ENCODE data around the gene C8A. TPM values are rescaled to one million over a fixed set of nuclear protein-coding genes. Genes with fewer than 3 reads are reported as not detected.
A peak's percentile ranks its signal among the peaks of the same experiment; 100 is the strongest.

The C8A gene
- total and polyA plus RNA-seq, 10 of the 15 experiments (the other 5 are each of a cell fraction or from before 2014, with no cell fraction given) = not detected

DNA sequence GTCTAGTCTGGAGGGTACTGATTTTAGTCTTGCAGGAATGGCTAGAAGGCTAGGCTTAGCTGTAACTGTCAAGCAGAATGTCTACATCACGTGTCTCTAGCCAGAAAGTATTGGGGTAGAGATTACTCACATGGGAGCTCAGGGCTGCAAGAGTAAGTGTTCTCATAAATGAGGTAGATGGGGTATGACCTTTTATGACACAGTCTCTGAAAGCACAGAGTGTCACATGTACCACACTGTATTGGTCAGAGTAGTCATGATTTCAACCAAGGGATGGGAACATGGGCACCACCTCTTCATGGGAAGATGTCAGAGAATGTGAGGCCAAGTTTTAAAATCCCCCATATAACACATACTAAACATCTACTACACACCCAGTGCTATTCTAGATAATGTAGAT lies 38.3 kb upstream of the C8A start:
- Histone ChIP-seq H2AFZ (ENCODE audit: control insufficient read depth, low read depth, low read length) (no peak overlapping the region), H3K4me3 (no peak overlapping the region), H3K79me2 (ENCODE audit: control insufficient read depth, insufficient read depth, low read length) (no peaks in the 10 kb centered on the region), H3K36me3 (ENCODE audit: control insufficient read depth in 2 of 2, insufficient read depth in 2 of 2, low read length in 1 of 2) (no peaks in the 10 kb centered on the region), H3K9me3 (replicated peaks; ENCODE audit: control insufficient read depth, insufficient read depth, low read length) (no peaks in the 10 kb centered on the region), H3K27ac (ENCODE audit: control insufficient read depth, insufficient read depth) (no peak overlapping the region), H3K4me1 (ENCODE audit: control insufficient read depth, insufficient read depth, low read length) (no peaks in the 10 kb centered on the region), H3K4me2 (ENCODE audit: control insufficient read depth, insufficient read depth) (no peak overlapping the region), H3K9ac (ENCODE audit: control insufficient read depth, insufficient read depth, low read length) (no peak overlapping the region), H3K27me3 (replicated peaks in 1 of 2; ENCODE audit: control insufficient read depth in 2 of 2, insufficient read depth in 2 of 2, low read length in 1 of 2) (no peaks in the 10 kb centered on the region), H4K20me1 (ENCODE audit: control insufficient read depth, insufficient read depth) (no peaks in the 10 kb centered on the region)
- ChIA-PET CTCF (interaction anchor here (0.6 to 4.0 kb wide), 4 partner anchors 12 to 234 kb away, joined by 3 to 15 read pairs (median 6); no protein-coding TSS in a partner anchor), SMC1A (ENCODE audit: uncharacterized antibody, unreplicated experiment) (interaction anchor here (0.6 to 1.7 kb wide), 3 partner anchors 9 to 433 kb away, joined by 4 to 6 read pairs (median 5); no protein-coding TSS in a partner anchor), POLR2A (no interaction called here), RAD21 (ENCODE audit: unreplicated experiment) (interaction anchor here (0.9 kb wide), 1 partner anchor 1230 kb away, joined by 3 read pairs; no protein-coding TSS in a partner anchor)
- DNase-seq (ENCODE audit: low read depth, low spot score) (no peak), ATAC-seq (peak; percentile 57), FAIRE-seq (no peak)
- in situ Hi-C loops (cut with MboI) (no loop called here), intact Hi-C loops (cut with micrococcal nuclease; ENCODE audit: unreplicated experiment) (no loop called here)
- 0% methylated on average over 1 of the region's 1 CpG for WGBS (ENCODE audit: insufficient coverage, insufficient replicate concordance, low lambda C conversion rate, missing lambda C conversion rate)
- no TSS peak for BruUV-seq (replicated peaks)
- TF ChIP-seq DPF2 (IDR thresholded peaks at IDR 0.05) (no peak), FOXM1 (IDR thresholded peaks at IDR 0.05; ENCODE audit: low read depth, low read length) (no peak), MXI1 (IDR thresholded peaks at IDR 0.05; ENCODE audit: low read depth, low read length) (no peak), CHD1 (IDR thresholded peaks at IDR 0.05; ENCODE audit: low read depth, low read length) (no peak), YBX1 (IDR thresholded peaks at IDR 0.05) (no peak), MYC (IDR thresholded peaks at IDR 0.05; ENCODE audit: insufficient read depth, insufficient read length, insufficient replicate concordance, low read length, severe bottlenecking) (no peak), TBL1XR1 (IDR thresholded peaks at IDR 0.05; ENCODE audit: low read depth, low read length) (no peak), RAD21 (IDR thresholded peaks at IDR 0.05; ENCODE audit: insufficient read depth, low read depth, low read length) (no peak), NFYA (IDR thresholded peaks at IDR 0.05; ENCODE audit: borderline replicate concordance, low read depth, low read length) (no peak), SIN3A (IDR thresholded peaks at IDR 0.05; ENCODE audit: low read depth, low read length) (no peak), ZBED1 (IDR thresholded peaks at IDR 0.05; ENCODE audit: borderline replicate concordance) (no peak), RUNX3 (IDR thresholded peaks at IDR 0.05; ENCODE audit: low read length) (no peak)
- TF ChIP-seq, protein P1, sequence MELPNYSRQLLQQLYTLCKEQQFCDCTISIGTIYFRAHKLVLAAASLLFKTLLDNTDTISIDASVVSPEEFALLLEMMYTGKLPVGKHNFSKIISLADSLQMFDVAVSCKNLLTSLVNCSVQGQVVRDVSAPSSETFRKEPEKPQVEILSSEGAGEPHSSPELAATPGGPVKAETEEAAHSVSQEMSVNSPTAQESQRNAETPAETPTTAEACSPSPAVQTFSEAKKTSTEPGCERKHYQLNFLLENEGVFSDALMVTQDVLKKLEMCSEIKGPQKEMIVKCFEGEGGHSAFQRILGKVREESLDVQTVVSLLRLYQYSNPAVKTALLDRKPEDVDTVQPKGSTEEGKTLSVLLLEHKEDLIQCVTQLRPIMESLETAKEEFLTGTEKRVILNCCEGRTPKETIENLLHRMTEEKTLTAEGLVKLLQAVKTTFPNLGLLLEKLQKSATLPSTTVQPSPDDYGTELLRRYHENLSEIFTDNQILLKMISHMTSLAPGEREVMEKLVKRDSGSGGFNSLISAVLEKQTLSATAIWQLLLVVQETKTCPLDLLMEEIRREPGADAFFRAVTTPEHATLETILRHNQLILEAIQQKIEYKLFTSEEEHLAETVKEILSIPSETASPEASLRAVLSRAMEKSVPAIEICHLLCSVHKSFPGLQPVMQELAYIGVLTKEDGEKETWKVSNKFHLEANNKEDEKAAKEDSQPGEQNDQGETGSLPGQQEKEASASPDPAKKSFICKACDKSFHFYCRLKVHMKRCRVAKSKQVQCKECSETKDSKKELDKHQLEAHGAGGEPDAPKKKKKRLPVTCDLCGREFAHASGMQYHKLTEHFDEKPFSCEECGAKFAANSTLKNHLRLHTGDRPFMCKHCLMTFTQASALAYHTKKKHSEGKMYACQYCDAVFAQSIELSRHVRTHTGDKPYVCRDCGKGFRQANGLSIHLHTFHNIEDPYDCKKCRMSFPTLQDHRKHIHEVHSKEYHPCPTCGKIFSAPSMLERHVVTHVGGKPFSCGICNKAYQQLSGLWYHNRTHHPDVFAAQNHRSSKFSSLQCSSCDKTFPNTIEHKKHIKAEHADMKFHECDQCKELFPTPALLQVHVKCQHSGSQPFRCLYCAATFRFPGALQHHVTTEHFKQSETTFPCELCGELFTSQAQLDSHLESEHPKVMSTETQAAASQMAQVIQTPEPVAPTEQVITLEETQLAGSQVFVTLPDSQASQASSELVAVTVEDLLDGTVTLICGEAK (IDR thresholded peaks at IDR 0.05; ENCODE audit: borderline replicate concordance) = no peak
- TF ChIP-seq, protein P2, sequence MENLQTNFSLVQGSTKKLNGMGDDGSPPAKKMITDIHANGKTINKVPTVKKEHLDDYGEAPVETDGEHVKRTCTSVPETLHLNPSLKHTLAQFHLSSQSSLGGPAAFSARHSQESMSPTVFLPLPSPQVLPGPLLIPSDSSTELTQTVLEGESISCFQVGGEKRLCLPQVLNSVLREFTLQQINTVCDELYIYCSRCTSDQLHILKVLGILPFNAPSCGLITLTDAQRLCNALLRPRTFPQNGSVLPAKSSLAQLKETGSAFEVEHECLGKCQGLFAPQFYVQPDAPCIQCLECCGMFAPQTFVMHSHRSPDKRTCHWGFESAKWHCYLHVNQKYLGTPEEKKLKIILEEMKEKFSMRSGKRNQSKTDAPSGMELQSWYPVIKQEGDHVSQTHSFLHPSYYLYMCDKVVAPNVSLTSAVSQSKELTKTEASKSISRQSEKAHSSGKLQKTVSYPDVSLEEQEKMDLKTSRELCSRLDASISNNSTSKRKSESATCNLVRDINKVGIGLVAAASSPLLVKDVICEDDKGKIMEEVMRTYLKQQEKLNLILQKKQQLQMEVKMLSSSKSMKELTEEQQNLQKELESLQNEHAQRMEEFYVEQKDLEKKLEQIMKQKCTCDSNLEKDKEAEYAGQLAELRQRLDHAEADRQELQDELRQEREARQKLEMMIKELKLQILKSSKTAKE (IDR thresholded peaks at IDR 0.05; ENCODE audit: low read depth, poor library complexity, severe bottlenecking) = no peak
- TF ChIP-seq, protein P3, sequence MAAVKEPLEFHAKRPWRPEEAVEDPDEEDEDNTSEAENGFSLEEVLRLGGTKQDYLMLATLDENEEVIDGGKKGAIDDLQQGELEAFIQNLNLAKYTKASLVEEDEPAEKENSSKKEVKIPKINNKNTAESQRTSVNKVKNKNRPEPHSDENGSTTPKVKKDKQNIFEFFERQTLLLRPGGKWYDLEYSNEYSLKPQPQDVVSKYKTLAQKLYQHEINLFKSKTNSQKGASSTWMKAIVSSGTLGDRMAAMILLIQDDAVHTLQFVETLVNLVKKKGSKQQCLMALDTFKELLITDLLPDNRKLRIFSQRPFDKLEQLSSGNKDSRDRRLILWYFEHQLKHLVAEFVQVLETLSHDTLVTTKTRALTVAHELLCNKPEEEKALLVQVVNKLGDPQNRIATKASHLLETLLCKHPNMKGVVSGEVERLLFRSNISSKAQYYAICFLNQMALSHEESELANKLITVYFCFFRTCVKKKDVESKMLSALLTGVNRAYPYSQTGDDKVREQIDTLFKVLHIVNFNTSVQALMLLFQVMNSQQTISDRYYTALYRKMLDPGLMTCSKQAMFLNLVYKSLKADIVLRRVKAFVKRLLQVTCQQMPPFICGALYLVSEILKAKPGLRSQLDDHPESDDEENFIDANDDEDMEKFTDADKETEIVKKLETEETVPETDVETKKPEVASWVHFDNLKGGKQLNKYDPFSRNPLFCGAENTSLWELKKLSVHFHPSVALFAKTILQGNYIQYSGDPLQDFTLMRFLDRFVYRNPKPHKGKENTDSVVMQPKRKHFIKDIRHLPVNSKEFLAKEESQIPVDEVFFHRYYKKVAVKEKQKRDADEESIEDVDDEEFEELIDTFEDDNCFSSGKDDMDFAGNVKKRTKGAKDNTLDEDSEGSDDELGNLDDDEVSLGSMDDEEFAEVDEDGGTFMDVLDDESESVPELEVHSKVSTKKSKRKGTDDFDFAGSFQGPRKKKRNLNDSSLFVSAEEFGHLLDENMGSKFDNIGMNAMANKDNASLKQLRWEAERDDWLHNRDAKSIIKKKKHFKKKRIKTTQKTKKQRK (IDR thresholded peaks at IDR 0.05; ENCODE audit: low read depth, low read length) = no peak

All from GM12878 (cell line).